Vagina (tissue), 2 donors: ENCODE measurements around the gene ASIC3. TPM values are rescaled to one million over a fixed set of nuclear protein-coding genes. Genes with fewer than 3 reads are reported as not detected.

ENCODE experiments used
- DNase-seq, 2 donors: peaks; one replicate each; pipeline ENCODE4 v3.0.0-alpha.2; 2017; ENCODE audit errors: extremely low spot score in 2 of 2
- H3K27ac ChIP-seq: fragments of 200-600 bp; sonication (generic); one replicate; pipeline ENCODE4 v1.5.1; 2019
- H3K27me3 ChIP-seq: fragments of 200-600 bp; sonication (generic); one replicate; pipeline ENCODE4 v1.5.1; 2019
- H3K36me3 ChIP-seq, 2 donors: fragments of 200-600 bp; sonication (generic); one replicate each; pipeline ENCODE4 v1.5.1; 2017 to 2019
- H3K4me1 ChIP-seq: fragments of 200-600 bp; sonication (generic); one replicate; pipeline ENCODE4 v1.5.1; 2019
- H3K4me3 ChIP-seq, 2 donors: fragments of 200-600 bp; sonication (generic); 1 replicate in 1 of 2; 2 replicates in 1 of 2; pipeline ENCODE4 v1.5.1; 2016 to 2019
- H3K9me3 ChIP-seq: fragments of 200-600 bp; sonication (generic); one replicate; pipeline ENCODE4 v1.5.1; 2019
- CTCF ChIP-seq, 3 experiments: fragments of 450-650 bp in 2 of 3; fragments of 200-600 bp in 1 of 3; sonication (generic) in 1 of 3; IDR thresholded peaks; one replicate each; pipeline ENCODE4 v1.5.1; 2017 to 2019; ENCODE audit warnings: antibody characterized with exemption in 3 of 3, mild to moderate bottlenecking in 2 of 3, moderate library complexity in 2 of 3
- POLR2A ChIP-seq, 2 donors: fragments of 450-650 bp; IDR thresholded peaks; one replicate each; pipeline ENCODE4 v1.6.1; 2017; ENCODE audit warnings: antibody characterized with exemption in 2 of 2, mild to moderate bottlenecking in 2 of 2, moderate library complexity in 2 of 2
- POLR2AphosphoS5 ChIP-seq, 2 donors: sonication (generic); formaldehyde crosslinking; IDR thresholded peaks; one replicate each; pipeline ENCODE4 v1.9.0; 2017; ENCODE audit warnings: antibody characterized with exemption in 2 of 2, mild to moderate bottlenecking in 2 of 2, low read depth in 1 of 2; ENCODE audit not compliant: insufficient read depth in 1 of 2
- intact Hi-C: fragments of 100-400 bp; cut with DNase I; formaldehyde crosslinking; loops from one replicate; pipeline ENCODE4 v1.15.1; 2023
- total RNA-seq: library from RNA; depleted of rRNA; stranded (reverse); fragments of >200 nt; gene quantifications from one replicate; pipeline ENCODE4 v1.2.3, GENCODE V29; 2016

ASIC3 gene
- total RNA-seq, 1 donor from 2014 or later = 3.7 TPM

GRCh38 chr7:151017370-151017952, 30.9 kb upstream of the ASIC3 start:
- Histone ChIP-seq H3K4me1 (peaks cover 35% of the 10 kb centered on the region), H3K4me3 (no peak overlapping the region), H3K36me3 (no peaks in the 10 kb centered on the region), H3K27me3 (no peaks in the 10 kb centered on the region), H3K9me3 (no peaks in the 10 kb centered on the region), H3K27ac (no peak overlapping the region)
- DNase-seq = no peak
- intact Hi-C loops = no loop called here
- TF ChIP-seq CTCF (IDR thresholded peaks at IDR 0.05) = no peak
- TF ChIP-seq POLR2A (IDR thresholded peaks at IDR 0.05) = no peak
- TF ChIP-seq POLR2AphosphoS5 (IDR thresholded peaks at IDR 0.05; ENCODE audit: insufficient read depth in 1 of 2, low read depth in 1 of 2) = no peak

- peak overlapping the region; percentile 18 to 41 for H3K4me3 ChIP-seq
Measured at GRCh38 chr7:151017953-151018420, 30.3 kb upstream of the ASIC3 start.

GRCh38 chr7:151018421-151019129, 29.8 kb upstream of the ASIC3 start:
- DNase-seq = no peak
- TF ChIP-seq POLR2AphosphoS5 (IDR thresholded peaks at IDR 0.05; ENCODE audit: insufficient read depth in 1 of 2, low read depth in 1 of 2) (peak in 1 of 2 donors; percentile 1), POLR2A (IDR thresholded peaks at IDR 0.05) (no peak), CTCF (IDR thresholded peaks at IDR 0.05) (no peak)
- H3K9me3 ChIP-seq = no peaks in the 10 kb centered on the region
- intact Hi-C loops = no loop called here
- H3K4me1 ChIP-seq = peaks cover 24% of the 10 kb centered on the region
- no peaks in the 10 kb centered on the region for H3K36me3 ChIP-seq
- H3K4me3 ChIP-seq = peak overlapping the region; percentile 18 to 41
- no peaks in the 10 kb centered on the region for H3K27me3 ChIP-seq
- H3K27ac ChIP-seq = no peak overlapping the region

More at GRCh38 chr7:151017953-151018420, 30.3 kb upstream of the ASIC3 start:
- intact Hi-C loops = no loop called here
- H3K27ac ChIP-seq = no peak overlapping the region
- TF ChIP-seq POLR2A (IDR thresholded peaks at IDR 0.05) = no peak
- TF ChIP-seq POLR2AphosphoS5 (IDR thresholded peaks at IDR 0.05; ENCODE audit: insufficient read depth in 1 of 2, low read depth in 1 of 2) = peak in 1 of 2 donors; percentile 8
- peak; percentile 61 to 85 (median 81) for TF ChIP-seq CTCF (IDR thresholded peaks at IDR 0.05)
- peaks cover 30% of the 10 kb centered on the region for H3K4me1 ChIP-seq
- H3K27me3 ChIP-seq = no peaks in the 10 kb centered on the region
- DNase-seq = no peak
- no peaks in the 10 kb centered on the region for H3K36me3 ChIP-seq
- H3K9me3 ChIP-seq = no peaks in the 10 kb centered on the region

- no peak for TF ChIP-seq CTCF (IDR thresholded peaks at IDR 0.05)
- no peak for TF ChIP-seq POLR2AphosphoS5 (IDR thresholded peaks at IDR 0.05; ENCODE audit: insufficient read depth in 1 of 2, low read depth in 1 of 2)
- TF ChIP-seq POLR2A (IDR thresholded peaks at IDR 0.05) = no peak
- intact Hi-C loops = no loop called here
- no peak for DNase-seq
- Histone ChIP-seq H3K9me3 (no peaks in the 10 kb centered on the region), H3K27me3 (no peaks in the 10 kb centered on the region), H3K36me3 (no peaks in the 10 kb centered on the region), H3K27ac (no peak overlapping the region), H3K4me1 (peaks cover 19% of the 10 kb centered on the region), H3K4me3 (peak overlapping the region; percentile 18 to 41)
Measured at GRCh38 chr7:151019130-151019447, 29.2 kb upstream of the ASIC3 start.

GRCh38 chr7:151020231-151020630, 28.1 kb upstream of the ASIC3 start:
- Histone ChIP-seq H3K4me1 (peaks cover 17% of the 10 kb centered on the region), H3K9me3 (no peaks in the 10 kb centered on the region), H3K27me3 (no peaks in the 10 kb centered on the region), H3K4me3 (no peak overlapping the region), H3K36me3 (no peaks in the 10 kb centered on the region), H3K27ac (no peak overlapping the region)
- intact Hi-C loops = no loop called here
- TF ChIP-seq CTCF (IDR thresholded peaks at IDR 0.05) (no peak), POLR2AphosphoS5 (IDR thresholded peaks at IDR 0.05; ENCODE audit: insufficient read depth in 1 of 2, low read depth in 1 of 2) (no peak), POLR2A (IDR thresholded peaks at IDR 0.05) (no peak)
- DNase-seq = no peak
